T-cell (primary cell): ENCODE results near the gene TBC1D22A. TPM values are rescaled to one million over a fixed set of nuclear protein-coding genes. Genes with fewer than 3 reads are reported as not detected.
A peak's percentile ranks its signal among the peaks of the same experiment; 100 is the strongest.

Experiments used
- ATAC-seq, 4 experiments: fragments of 200-7000 bp in 3 of 4; fragments of 150-1000 bp in 1 of 4; cut with Tn5 transposase; replicated peaks in 1 of 4; 1 replicate in 3 of 4; 2 replicates in 1 of 4; pipeline ENCODE4 v1.10.0; 2021; ENCODE audit warnings: moderate library complexity in 3 of 4, mild to moderate bottlenecking in 2 of 4, moderate number of reproducible peaks in 1 of 4
- CTCF ChIA-PET, 2 donors: fragments of 300-600 bp; sonication (Branson Sonifier 250); formaldehyde crosslinking; loops; one replicate each; lab custom pipeline; 2022; ENCODE audit warnings: antibody characterized with exemption in 2 of 2; lab: Charles Lee
- POLR2A ChIA-PET, 2 donors: fragments of 300-600 bp; sonication (Branson Sonifier 250); formaldehyde crosslinking; loops; one replicate each; lab custom pipeline; 2022; ENCODE audit warnings: antibody characterized with exemption in 2 of 2; lab: Charles Lee
- DNase-seq, 35 experiments: peaks; one replicate each; pipeline versions ENCODE4 v3.0.0 to v3.0.0-alpha.2; 2013 to 2023
- H3K27ac ChIP-seq: one replicate; pipeline ENCODE4 v1.5.1; 2013; ENCODE audit warnings: low read length
- H3K27me3 ChIP-seq, 2 experiments: replicated peaks in 1 of 2; 1 replicate in 1 of 2; 2 replicates in 1 of 2; pipeline versions ENCODE4 v1.6.1 to v1.7.0; 2013; ENCODE audit warnings: low read length in 1 of 2, mixed read lengths in 1 of 2; ENCODE audit not compliant: control insufficient read depth in 2 of 2, insufficient read depth in 2 of 2; ENCODE audit errors: extremely low read depth in 1 of 2
- H3K36me3 ChIP-seq, 2 donors: 1 replicate in 1 of 2; 2 replicates in 1 of 2; pipeline versions ENCODE4 v1.6.1 to v1.7.0; 2013; ENCODE audit warnings: low read length in 1 of 2; ENCODE audit not compliant: control insufficient read depth in 2 of 2, insufficient read depth in 1 of 2; ENCODE audit errors: extremely low read depth in 1 of 2
- H3K4me1 ChIP-seq, 2 experiments: 1 replicate in 1 of 2; 2 replicates in 1 of 2; pipeline versions ENCODE4 v1.6.1 to v1.7.0; 2013; ENCODE audit warnings: low read length in 2 of 2, mixed read lengths in 1 of 2; ENCODE audit not compliant: insufficient read depth in 2 of 2, control insufficient read depth in 1 of 2; ENCODE audit errors: extremely low read depth in 1 of 2
- H3K4me3 ChIP-seq, 2 donors: 1 replicate in 1 of 2; 2 replicates in 1 of 2; pipeline versions ENCODE4 v1.5.1 to v1.7.0; 2013; ENCODE audit warnings: mild to moderate bottlenecking in 2 of 2, low read length in 1 of 2, moderate library complexity in 1 of 2; ENCODE audit not compliant: control insufficient read depth in 1 of 2; ENCODE audit errors: extremely low read depth in 1 of 2
- H3K9me3 ChIP-seq: 2 replicates; pipeline ENCODE4 v1.7.0; 2013
- H3K27ac Mint-ChIP-seq, 2 donors: one replicate each; pipeline ENCODE4 v1.8.0; 2020 to 2021; ENCODE audit warnings: mild to moderate bottlenecking in 2 of 2, mixed read lengths in 2 of 2
- H3K27me3 Mint-ChIP-seq, 2 donors: one replicate each; pipeline ENCODE4 v1.8.0; 2021 to 2022; ENCODE audit warnings: mixed read lengths in 2 of 2
- H3K36me3 Mint-ChIP-seq: one replicate; pipeline ENCODE4 v1.8.0; 2021; ENCODE audit warnings: mixed read lengths
- H3K4me1 Mint-ChIP-seq, 3 donors: one replicate each; pipeline ENCODE4 v1.8.0; 2020 to 2022; ENCODE audit warnings: mixed read lengths in 3 of 3, mild to moderate bottlenecking in 1 of 3
- H3K4me3 Mint-ChIP-seq, 3 donors: one replicate each; pipeline ENCODE4 v1.8.0; 2020 to 2022; ENCODE audit warnings: mild to moderate bottlenecking in 3 of 3, mixed read lengths in 3 of 3, moderate library complexity in 3 of 3
- H3K9me3 Mint-ChIP-seq, 3 donors: one replicate each; pipeline ENCODE4 v1.8.0; 2020 to 2022; ENCODE audit warnings: mixed read lengths in 3 of 3
- WGBS: methylation state at CpG from one replicate; pipeline ENCODE4 v1.1.5; 2013; ENCODE audit warnings: missing lambda C conversion rate; ENCODE audit not compliant: insufficient coverage; 5-methylcytosine and 5-hydroxymethylcytosine counted together
- total RNA-seq, 35 experiments: library from RNA in 6 of 35; stranded (reverse) in 6 of 35; fragments of 120-200 nt in 1 of 35; gene quantifications; one replicate each; pipeline versions ENCODE4 v1.2.1 to v1.2.4 and lab custom pipeline; 2013 to 2026

Gene TBC1D22A
- total RNA-seq, 5 donors from 2014 or later (not counting 1 experiment from before 2014, with no cell fraction given), result 38.3 to 67.8 (median 57.7) TPM

DNA sequence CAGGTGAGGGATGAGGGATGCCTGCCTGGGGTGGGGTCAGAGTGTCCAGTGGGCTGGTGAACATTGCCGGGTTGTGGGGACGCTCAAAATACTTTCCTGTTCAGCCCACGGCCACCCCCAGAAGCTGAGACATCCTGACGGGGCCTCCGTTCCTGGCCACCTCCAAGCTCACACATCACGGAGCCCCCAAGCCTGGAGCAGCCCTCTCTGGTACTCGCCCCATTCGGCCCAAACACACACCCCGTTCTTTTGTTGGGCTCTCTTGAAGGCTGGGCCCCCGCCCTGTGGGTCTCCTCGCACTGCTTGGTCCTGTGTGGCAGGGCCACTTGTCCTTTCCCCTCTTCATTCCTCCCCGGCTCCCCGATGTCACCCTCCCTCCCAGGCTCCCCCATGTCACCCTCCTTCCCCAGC is 442.6 kb downstream of the TBC1D22A start:
- Mint-ChIP-seq H3K4me3 (no peak overlapping the region), H3K9me3 (no peaks in the 10 kb centered on the region), H3K27me3 (peaks cover 0 to 4% of the 10 kb centered on the region in 2 donors), H3K4me1 (no peaks in the 10 kb centered on the region), H3K27ac (no peak overlapping the region), H3K36me3 (no peaks in the 10 kb centered on the region)
- DNase-seq, result peak in 2 of 35 experiments; percentile 3 to 19
- H3K9me3 ChIP-seq, result no peaks in the 10 kb centered on the region
- H3K27me3 ChIP-seq, result peaks cover 0 to 4% of the 10 kb centered on the region in 2 experiments
- 79% methylated on average over 13 of the region's 13 CpGs for WGBS
- no peak overlapping the region for H3K27ac ChIP-seq
- no peaks in the 10 kb centered on the region for H3K36me3 ChIP-seq
- no peak overlapping the region for H3K4me3 ChIP-seq
- no peak for ATAC-seq
- no peaks in the 10 kb centered on the region for H3K4me1 ChIP-seq
- CTCF ChIA-PET, result no interaction called here
- POLR2A ChIA-PET, result no interaction called here

DNA sequence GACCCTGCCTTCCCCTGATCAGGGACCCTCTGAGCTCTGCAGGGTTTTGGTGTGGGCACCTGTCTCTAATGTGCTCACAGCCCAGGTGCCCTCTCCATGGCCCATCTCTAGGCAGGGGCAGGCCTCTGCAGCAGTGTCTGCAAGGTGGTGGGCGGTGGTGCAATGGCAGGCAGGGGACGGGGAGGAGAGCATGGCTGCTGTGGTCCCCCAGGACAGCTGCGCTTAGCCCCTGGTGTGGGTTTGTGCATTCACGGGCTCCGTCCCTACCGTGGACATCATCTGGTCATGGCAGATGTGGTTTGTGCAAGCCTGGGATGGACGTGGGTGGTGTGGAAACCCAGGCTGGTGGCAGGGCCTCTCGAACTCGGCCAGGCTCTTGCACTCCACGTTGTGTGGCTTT is 443.1 kb downstream of the TBC1D22A start:
- H3K9me3 ChIP-seq, result no peaks in the 10 kb centered on the region
- DNase-seq, result peak in 3 of 35 experiments; percentile 2 to 13 (median 3)
- H3K4me3 ChIP-seq, result no peak overlapping the region
- ATAC-seq, result no peak
- Mint-ChIP-seq H3K27ac (no peak overlapping the region), H3K4me1 (no peaks in the 10 kb centered on the region), H3K27me3 (peaks cover 0 to 4% of the 10 kb centered on the region in 2 donors), H3K36me3 (no peaks in the 10 kb centered on the region), H3K9me3 (no peaks in the 10 kb centered on the region), H3K4me3 (no peak overlapping the region)
- H3K27me3 ChIP-seq, result peaks cover 0 to 4% of the 10 kb centered on the region in 2 experiments
- no peak overlapping the region for H3K27ac ChIP-seq
- CTCF ChIA-PET, result no interaction called here
- 72% methylated on average over 10 of the region's 10 CpGs for WGBS
- POLR2A ChIA-PET, result no interaction called here
- no peaks in the 10 kb centered on the region for H3K4me1 ChIP-seq
- no peaks in the 10 kb centered on the region for H3K36me3 ChIP-seq

DNA sequence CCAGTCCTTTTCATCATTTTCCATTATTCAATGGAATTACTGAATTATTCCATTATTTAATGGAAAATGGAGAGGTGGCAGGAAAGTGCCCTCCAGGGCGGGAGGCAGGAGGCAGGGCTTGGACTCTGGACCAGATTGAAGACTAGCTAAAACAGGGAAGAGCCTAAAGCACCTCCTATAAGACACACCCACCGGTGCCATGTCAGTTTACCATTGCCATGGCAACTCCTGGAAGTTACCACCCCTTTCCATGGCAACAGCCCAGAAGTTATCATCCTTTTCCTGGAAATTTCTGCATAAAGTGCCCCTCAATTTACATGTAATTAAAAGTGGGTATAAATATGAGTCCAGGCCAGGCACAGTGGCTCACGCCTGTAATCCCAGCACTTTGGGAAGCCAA is 443.7 kb downstream of the TBC1D22A start:
- Histone ChIP-seq H3K4me3 (no peak overlapping the region), H3K4me1 (no peaks in the 10 kb centered on the region), H3K27me3 (peaks cover 0 to 4% of the 10 kb centered on the region in 2 experiments), H3K36me3 (no peaks in the 10 kb centered on the region), H3K27ac (no peak overlapping the region), H3K9me3 (no peaks in the 10 kb centered on the region)
- Mint-ChIP-seq H3K4me1 (no peaks in the 10 kb centered on the region), H3K9me3 (no peaks in the 10 kb centered on the region), H3K36me3 (no peaks in the 10 kb centered on the region), H3K27me3 (peaks cover 0 to 4% of the 10 kb centered on the region in 2 donors), H3K27ac (no peak overlapping the region), H3K4me3 (no peak overlapping the region)
- ATAC-seq, result no peak
- 83% methylated on average over 1 of the region's 3 CpGs for WGBS
- ChIA-PET CTCF (no interaction called here), POLR2A (no interaction called here)
- peak in 2 of 35 experiments; percentile 2 to 10 for DNase-seq

DNA sequence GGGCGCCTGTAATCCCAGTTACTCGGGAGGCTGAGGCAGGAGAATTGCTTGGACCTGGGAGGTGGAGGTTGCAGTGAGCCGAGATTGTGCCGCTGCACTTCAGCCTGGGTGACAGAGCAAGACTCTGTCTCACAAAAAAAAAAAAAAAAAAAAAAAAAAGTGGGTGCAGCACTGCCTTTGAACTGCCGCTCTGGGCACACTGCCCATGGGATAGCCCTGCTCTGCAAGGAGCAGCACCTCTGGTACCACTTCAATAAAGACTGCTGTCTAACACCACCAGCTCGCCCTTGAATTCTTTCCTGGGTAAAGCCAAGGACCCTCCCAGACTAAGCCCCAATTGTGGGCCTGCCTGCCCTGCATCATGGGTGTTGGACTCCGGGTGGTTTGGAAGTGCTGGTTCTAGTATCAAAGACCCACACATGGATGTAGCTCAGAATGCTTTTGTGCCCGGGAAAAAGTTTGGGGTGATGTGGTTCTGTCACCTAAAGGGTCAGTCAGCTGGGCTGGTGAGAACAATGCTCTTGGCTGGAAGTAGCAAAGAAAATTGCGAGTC is 444.3 kb downstream of the TBC1D22A start:
- H3K27ac Mint-ChIP-seq, result no peak overlapping the region
- no peak overlapping the region for H3K4me3 Mint-ChIP-seq
- H3K27ac ChIP-seq, result no peak overlapping the region
- no peaks in the 10 kb centered on the region for H3K9me3 Mint-ChIP-seq
- H3K27me3 Mint-ChIP-seq, result peaks cover 0 to 4% of the 10 kb centered on the region in 2 donors
- H3K4me3 ChIP-seq, result no peak overlapping the region
- no peaks in the 10 kb centered on the region for H3K4me1 Mint-ChIP-seq
- ATAC-seq, result no peak
- no peaks in the 10 kb centered on the region for H3K36me3 Mint-ChIP-seq
- peak in 1 of 35 experiments; percentile 14 for DNase-seq
- H3K36me3 ChIP-seq, result no peaks in the 10 kb centered on the region
- H3K9me3 ChIP-seq, result no peaks in the 10 kb centered on the region
- H3K27me3 ChIP-seq, result peaks cover 0 to 4% of the 10 kb centered on the region in 2 experiments
- H3K4me1 ChIP-seq, result no peaks in the 10 kb centered on the region
- CTCF ChIA-PET, result no interaction called here
- POLR2A ChIA-PET, result no interaction called here
- 81% methylated on average over 4 of the region's 9 CpGs for WGBS

DNA sequence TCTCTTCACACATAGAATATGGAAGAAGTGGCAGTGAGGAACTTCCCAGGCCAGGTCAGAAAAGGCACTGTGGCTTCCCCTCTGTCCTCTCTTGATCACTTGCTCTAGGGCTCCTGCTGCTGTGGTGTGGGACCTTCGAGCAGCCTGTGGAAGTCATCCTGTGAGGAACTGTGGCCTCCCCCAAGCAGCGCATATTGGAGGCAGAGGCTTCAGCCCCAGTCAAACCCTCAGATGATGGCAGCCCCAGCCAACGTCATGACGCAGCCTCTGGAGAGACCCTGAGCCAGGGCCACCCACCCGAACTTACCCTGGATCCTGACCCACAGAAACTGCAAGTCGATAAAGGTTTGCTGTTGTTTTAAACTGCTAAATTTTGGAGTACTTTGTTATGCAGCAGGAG is 444.9 kb downstream of the TBC1D22A start:
- DNase-seq (peak in 2 of 35 experiments; percentile 1 to 21), ATAC-seq (no peak)
- Histone ChIP-seq H3K27me3 (peaks cover 0 to 4% of the 10 kb centered on the region in 2 experiments), H3K4me1 (no peaks in the 10 kb centered on the region), H3K36me3 (no peaks in the 10 kb centered on the region), H3K4me3 (no peak overlapping the region), H3K9me3 (no peaks in the 10 kb centered on the region), H3K27ac (no peak overlapping the region)
- H3K4me3 Mint-ChIP-seq, result no peak overlapping the region
- no peaks in the 10 kb centered on the region for H3K9me3 Mint-ChIP-seq
- H3K27me3 Mint-ChIP-seq, result peaks cover 0 to 4% of the 10 kb centered on the region in 2 donors
- H3K36me3 Mint-ChIP-seq, result no peaks in the 10 kb centered on the region
- POLR2A ChIA-PET, result no interaction called here
- WGBS, result 92% methylated on average over 5 of the region's 6 CpGs
- CTCF ChIA-PET, result no interaction called here
- no peak overlapping the region for H3K27ac Mint-ChIP-seq
- no peaks in the 10 kb centered on the region for H3K4me1 Mint-ChIP-seq

DNA sequence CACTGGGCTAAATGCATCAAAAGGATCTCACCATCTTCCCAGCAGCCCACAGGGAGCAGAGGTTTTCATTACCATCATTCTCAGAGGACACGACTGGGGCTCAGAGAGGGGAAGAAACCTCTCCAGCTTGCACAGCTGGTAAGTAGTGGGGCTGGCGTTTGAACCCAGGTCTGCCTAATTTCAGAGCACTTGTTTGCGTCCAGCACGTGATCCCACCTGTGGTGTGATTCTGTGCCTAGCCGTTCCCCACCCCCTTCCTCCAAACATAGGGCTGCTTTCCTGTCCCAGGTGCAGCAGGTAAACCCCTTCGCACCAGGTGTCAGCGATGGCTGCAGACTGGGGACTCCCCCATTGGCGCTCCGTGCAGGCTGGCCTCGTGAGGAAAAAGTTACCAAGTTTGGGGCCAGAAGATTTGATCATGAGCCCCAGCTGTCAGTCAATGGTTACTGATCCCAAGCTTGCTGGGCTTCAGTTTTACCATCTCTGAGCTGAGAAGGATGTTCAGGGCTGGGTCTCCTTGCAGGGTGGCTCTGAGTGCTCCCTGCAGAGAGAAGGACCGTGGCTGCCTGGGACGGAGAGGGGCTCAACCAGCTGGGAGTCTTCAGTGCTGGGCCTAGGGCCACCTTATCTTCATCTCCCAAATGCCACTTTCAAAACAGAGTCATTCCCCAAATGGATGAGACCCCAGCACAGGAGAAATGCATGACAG is 445.6 kb downstream of the TBC1D22A start:
- no peak overlapping the region for H3K4me3 ChIP-seq
- peaks cover 0 to 4% of the 10 kb centered on the region in 2 donors for H3K27me3 Mint-ChIP-seq
- H3K27ac Mint-ChIP-seq, result no peak overlapping the region
- H3K4me1 Mint-ChIP-seq, result peaks cover 0 to 2% (median 0%) of the 10 kb centered on the region in 3 donors
- no peaks in the 10 kb centered on the region for H3K9me3 Mint-ChIP-seq
- H3K4me3 Mint-ChIP-seq, result no peak overlapping the region
- ATAC-seq, result no peak
- H3K27ac ChIP-seq, result no peak overlapping the region
- ChIA-PET POLR2A (no interaction called here), CTCF (no interaction called here)
- H3K36me3 ChIP-seq, result no peaks in the 10 kb centered on the region
- peaks cover 0 to 4% of the 10 kb centered on the region in 2 experiments for H3K27me3 ChIP-seq
- peak in 3 of 35 experiments; percentile 4 to 20 (median 4) for DNase-seq
- no peaks in the 10 kb centered on the region for H3K9me3 ChIP-seq
- H3K4me1 ChIP-seq, result no peaks in the 10 kb centered on the region
- 91% methylated on average over 11 of the region's 12 CpGs for WGBS
- H3K36me3 Mint-ChIP-seq, result no peaks in the 10 kb centered on the region
